ENCODE data around the gene SERINC1. TPM values are rescaled to one million over a fixed set of nuclear protein-coding genes. Genes with fewer than 3 reads are reported as not detected.
A peak's percentile ranks its signal among the peaks of the same experiment; 100 is the strongest.

The SERINC1 gene
- total RNA-seq, 1 donor from 2014 or later = 198 TPM

GRCh38 chr6:122494665-122495272 lies 23.2 kb upstream of the SERINC1 start:
- H3K36me3 Mint-ChIP-seq (ENCODE audit: low read depth) = peaks cover 30% of the 10 kb centered on the region
- DNase-seq (ENCODE audit: low spot score) = no peak
- H3K27ac Mint-ChIP-seq (ENCODE audit: unreplicated experiment) = no peak overlapping the region
- H3K27me3 Mint-ChIP-seq (ENCODE audit: low read depth) = no peaks in the 10 kb centered on the region
- peaks cover 31% of the 10 kb centered on the region for H3K9me3 Mint-ChIP-seq (ENCODE audit: low read depth)
- TF ChIP-seq CTCF (IDR thresholded peaks at IDR 0.05) = no peak
- peaks cover 26% of the 10 kb centered on the region for H3K4me1 Mint-ChIP-seq (ENCODE audit: low read depth)
- no peak overlapping the region for H3K4me3 Mint-ChIP-seq (ENCODE audit: unreplicated experiment)

- Mint-ChIP-seq H3K9me3 (ENCODE audit: low read depth) (peaks cover 8% of the 10 kb centered on the region), H3K4me1 (ENCODE audit: low read depth) (peaks cover 47% of the 10 kb centered on the region), H3K4me3 (ENCODE audit: unreplicated experiment) (no peak overlapping the region), H3K27ac (ENCODE audit: unreplicated experiment) (peak overlapping the region; percentile 4), H3K36me3 (ENCODE audit: low read depth) (peaks cover 15% of the 10 kb centered on the region), H3K27me3 (ENCODE audit: low read depth) (no peaks in the 10 kb centered on the region)
- no peak for DNase-seq (ENCODE audit: low spot score)
- peak; percentile 94 for TF ChIP-seq CTCF (IDR thresholded peaks at IDR 0.05)
Observed at GRCh38 chr6:122491919-122492555, 20.4 kb upstream of the SERINC1 start.

- Mint-ChIP-seq H3K4me1 (ENCODE audit: low read depth) (peaks cover 60% of the 10 kb centered on the region), H3K9me3 (ENCODE audit: low read depth) (no peaks in the 10 kb centered on the region), H3K27ac (ENCODE audit: unreplicated experiment) (peak overlapping the region; percentile 67), H3K36me3 (ENCODE audit: low read depth) (peaks cover 9% of the 10 kb centered on the region), H3K27me3 (ENCODE audit: low read depth) (no peaks in the 10 kb centered on the region), H3K4me3 (ENCODE audit: unreplicated experiment) (no peak overlapping the region)
- TF ChIP-seq CTCF (IDR thresholded peaks at IDR 0.05) = no peak
- DNase-seq (ENCODE audit: low spot score) = no peak
Observed at GRCh38 chr6:122490607-122491006, 19.0 kb upstream of the SERINC1 start.

GRCh38 chr6:122484760-122485159 lies 13.2 kb upstream of the SERINC1 start:
- H3K4me3 Mint-ChIP-seq (ENCODE audit: unreplicated experiment) = peak overlapping the region; percentile 64
- no peaks in the 10 kb centered on the region for H3K27me3 Mint-ChIP-seq (ENCODE audit: low read depth)
- no peak for DNase-seq (ENCODE audit: low spot score)
- peaks cover 67% of the 10 kb centered on the region for H3K4me1 Mint-ChIP-seq (ENCODE audit: low read depth)
- H3K27ac Mint-ChIP-seq (ENCODE audit: unreplicated experiment) = peak overlapping the region; percentile 94
- H3K9me3 Mint-ChIP-seq (ENCODE audit: low read depth) = no peaks in the 10 kb centered on the region
- H3K36me3 Mint-ChIP-seq (ENCODE audit: low read depth) = no peaks in the 10 kb centered on the region
- peak; percentile 45 for TF ChIP-seq CTCF (IDR thresholded peaks at IDR 0.05)

- peaks cover 53% of the 10 kb centered on the region for H3K4me1 Mint-ChIP-seq (ENCODE audit: low read depth)
- no peak for DNase-seq (ENCODE audit: low spot score)
- H3K27ac Mint-ChIP-seq (ENCODE audit: unreplicated experiment) = peak overlapping the region; percentile 93
- peak overlapping the region; percentile 90 for H3K4me3 Mint-ChIP-seq (ENCODE audit: unreplicated experiment)
- H3K36me3 Mint-ChIP-seq (ENCODE audit: low read depth) = no peaks in the 10 kb centered on the region
- TF ChIP-seq CTCF (IDR thresholded peaks at IDR 0.05) = no peak
- no peaks in the 10 kb centered on the region for H3K9me3 Mint-ChIP-seq (ENCODE audit: low read depth)
- no peaks in the 10 kb centered on the region for H3K27me3 Mint-ChIP-seq (ENCODE audit: low read depth)
Observed at GRCh38 chr6:122482750-122483080, 11.1 kb upstream of the SERINC1 start.
